WTC11 (cell line): ENCODE data around the gene GLB1L3. TPM values are rescaled to one million over a fixed set of nuclear protein-coding genes. Genes with fewer than 3 reads are reported as not detected.

Experiments used
- ATAC-seq: fragments of 200-7000 bp; cut with Tn5 transposase; 2 replicates; pipeline ENCODE4 v1.10.0; 2021; ENCODE audit warnings: mild to moderate bottlenecking, moderate library complexity
- CTCF ChIA-PET: fragments of 300-600 bp; sonication (Branson Sonifier 250); formaldehyde crosslinking; loops from one replicate; lab custom pipeline; 2021; ENCODE audit warnings: antibody characterized with exemption; lab: Charles Lee
- POLR2A ChIA-PET: fragments of 350-600 bp; sonication (Branson Sonifier 250); formaldehyde crosslinking; loops from one replicate; lab custom pipeline; 2021; ENCODE audit warnings: antibody characterized with exemption; lab: Charles Lee
- DNase-seq: peaks from one replicate; pipeline ENCODE4 v3.0.0; 2021; ENCODE audit warnings: low spot score
- H3K27ac Mint-ChIP-seq: 2 replicates; pipeline ENCODE4 v1.8.0; 2021; ENCODE audit warnings: mixed read lengths
- H3K27me3 Mint-ChIP-seq: 2 replicates; pipeline ENCODE4 v1.8.0; 2021; ENCODE audit warnings: low read depth, mild to moderate bottlenecking, moderate library complexity, mixed read lengths
- H3K36me3 Mint-ChIP-seq: 2 replicates; pipeline ENCODE4 v1.8.0; 2021; ENCODE audit warnings: mixed read lengths
- H3K4me1 Mint-ChIP-seq: 2 replicates; pipeline ENCODE4 v1.8.0; 2022; ENCODE audit warnings: mixed read lengths
- H3K4me3 Mint-ChIP-seq: 2 replicates; pipeline ENCODE4 v1.8.0; 2021; ENCODE audit warnings: mild to moderate bottlenecking, moderate library complexity, mixed read lengths
- H3K9me3 Mint-ChIP-seq: 2 replicates; pipeline ENCODE4 v1.8.0; 2021; ENCODE audit warnings: mixed read lengths
- CREB1 ChIP-seq: sonication (generic); formaldehyde crosslinking; IDR thresholded peaks from 2 replicates; pipeline ENCODE4 v1.8.0; 2023; ENCODE audit warnings: mild to moderate bottlenecking, missing genetic modification reagents
- FOXJ3 ChIP-seq: sonication (generic); formaldehyde crosslinking; IDR thresholded peaks from 2 replicates; pipeline ENCODE4 v1.9.0; 2021; ENCODE audit warnings: missing genetic modification reagents, mild to moderate bottlenecking, borderline replicate concordance
- GABPB1 ChIP-seq: sonication (generic); formaldehyde crosslinking; IDR thresholded peaks from 2 replicates; pipeline ENCODE4 v1.8.1; 2023; ENCODE audit warnings: mild to moderate bottlenecking, missing genetic modification reagents
- GTF2I ChIP-seq: fragments of 250-450 bp; sonication (Bioruptor Pico); conservative IDR thresholded peaks from 2 replicates; pipeline ENCODE4 v1.4.0; 2021; ENCODE audit warnings: mild to moderate bottlenecking
- JUN ChIP-seq: sonication (generic); formaldehyde crosslinking; IDR thresholded peaks from 2 replicates; pipeline ENCODE4 v1.8.0; 2023; ENCODE audit warnings: mild to moderate bottlenecking, missing genetic modification reagents
- KAT7 ChIP-seq: sonication (generic); formaldehyde crosslinking; IDR thresholded peaks from 2 replicates; pipeline ENCODE4 v1.8.1; 2023; ENCODE audit warnings: missing genetic modification reagents, mild to moderate bottlenecking, borderline replicate concordance
- NFATC4 ChIP-seq: fragments of 250-450 bp; sonication (Bioruptor Pico); IDR thresholded peaks from 2 replicates; pipeline ENCODE4 v1.9.0; 2021; ENCODE audit warnings: mild to moderate bottlenecking
- SMAD3 ChIP-seq: sonication (generic); formaldehyde crosslinking; IDR thresholded peaks from 2 replicates; pipeline ENCODE4 v1.8.0; 2022; ENCODE audit warnings: missing genetic modification reagents, mild to moderate bottlenecking, borderline replicate concordance
- SMAD4 ChIP-seq: sonication (generic); formaldehyde crosslinking; IDR thresholded peaks from 2 replicates; pipeline ENCODE4 v1.8.0; 2022; ENCODE audit warnings: mild to moderate bottlenecking, missing genetic modification reagents
- SP1 ChIP-seq: sonication (generic); formaldehyde crosslinking; conservative IDR thresholded peaks from 2 replicates; pipeline ENCODE4 v1.8.1; 2022; ENCODE audit warnings: missing genetic modification reagents
- TCF7 ChIP-seq: sonication (generic); formaldehyde crosslinking; IDR thresholded peaks from 2 replicates; pipeline ENCODE4 v1.8.0; 2022; ENCODE audit warnings: mild to moderate bottlenecking, low read depth, missing genetic modification reagents, moderate library complexity
- ZNF121 ChIP-seq: sonication (generic); formaldehyde crosslinking; IDR thresholded peaks from 2 replicates; pipeline ENCODE4 v1.8.0; 2023; ENCODE audit warnings: missing genetic modification reagents
- ZNF138 ChIP-seq: sonication (generic); formaldehyde crosslinking; conservative IDR thresholded peaks from 2 replicates; pipeline ENCODE4 v1.8.1; 2022; ENCODE audit warnings: mild to moderate bottlenecking, moderate library complexity, missing genetic modification reagents
- ZNF263 ChIP-seq: sonication (generic); formaldehyde crosslinking; IDR thresholded peaks from 2 replicates; pipeline ENCODE4 v1.8.1; 2022; ENCODE audit warnings: low read depth, mild to moderate bottlenecking, moderate library complexity, missing genetic modification reagents
- total RNA-seq: library from RNA; stranded (reverse); gene quantifications from 3 replicates; pipeline ENCODE4 v1.2.3, GENCODE V29; 2021
- TF ChIP-seq, protein P1 (sequence below): sonication (generic); formaldehyde crosslinking; IDR thresholded peaks from 2 replicates; pipeline ENCODE4 v1.8.1; 2023; ENCODE audit warnings: mild to moderate bottlenecking, missing genetic modification reagents
- TF ChIP-seq, protein P2 (sequence below): sonication (generic); formaldehyde crosslinking; IDR thresholded peaks from 2 replicates; pipeline ENCODE4 v1.8.0; 2023; ENCODE audit warnings: mild to moderate bottlenecking, missing genetic modification reagents
- TF ChIP-seq, protein P3 (sequence below): fragments of 250-450 bp; sonication (Bioruptor Pico); IDR thresholded peaks from 2 replicates; pipeline ENCODE4 v2.1.2; 2022; ENCODE audit warnings: mild to moderate bottlenecking, moderate library complexity
- TF ChIP-seq, protein P4 (sequence below): fragments of 250-450 bp; sonication (Bioruptor Pico); IDR thresholded peaks from 2 replicates; pipeline ENCODE4 v1.9.0; 2021; ENCODE audit warnings: mild to moderate bottlenecking
- TF ChIP-seq, protein P5 (sequence below): sonication (generic); formaldehyde crosslinking; IDR thresholded peaks from 2 replicates; pipeline ENCODE4 v1.8.1; 2023; ENCODE audit warnings: mild to moderate bottlenecking, missing genetic modification reagents

Gene GLB1L3
- total RNA-seq, 1 experiment from 2014 or later: 50.2 TPM

DNA sequence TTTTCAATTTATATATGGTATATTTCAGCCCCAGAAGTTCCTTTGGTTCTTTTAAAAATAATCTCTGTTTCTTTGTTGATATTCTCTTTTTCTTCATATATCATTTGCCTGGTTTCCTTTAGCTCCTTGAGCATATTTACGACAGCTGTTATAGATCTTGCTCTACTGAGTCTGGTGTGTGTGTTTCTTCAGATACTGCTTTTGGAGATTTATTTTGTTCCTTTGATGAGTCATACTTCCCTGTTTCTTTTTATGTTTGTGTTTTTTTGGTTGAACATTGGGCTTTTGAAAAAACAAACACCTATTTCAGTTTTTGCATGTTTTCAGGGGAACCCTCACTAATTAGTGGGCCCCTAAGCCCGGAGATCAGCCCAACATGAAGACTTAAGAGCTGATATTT, 79.0 kb downstream of the GLB1L3 start:
- TF ChIP-seq KAT7 (CRISPR knock-in tag) (no peak), GABPB1 (CRISPR knock-in tag) (no peak), NFATC4 (no peak), ZNF263 (CRISPR knock-in tag) (no peak), ZNF121 (CRISPR knock-in tag) (no peak), GTF2I (CRISPR knock-in tag) (no peak), CREB1 (no peak), FOXJ3 (CRISPR knock-in tag) (no peak), TCF7 (no peak), SMAD4 (CRISPR knock-in tag) (no peak), SMAD3 (CRISPR knock-in tag) (no peak), JUN (CRISPR knock-in tag) (no peak), SP1 (CRISPR knock-in tag) (no peak), ZNF138 (CRISPR knock-in tag) (no peak)
- TF ChIP-seq, protein P1, sequence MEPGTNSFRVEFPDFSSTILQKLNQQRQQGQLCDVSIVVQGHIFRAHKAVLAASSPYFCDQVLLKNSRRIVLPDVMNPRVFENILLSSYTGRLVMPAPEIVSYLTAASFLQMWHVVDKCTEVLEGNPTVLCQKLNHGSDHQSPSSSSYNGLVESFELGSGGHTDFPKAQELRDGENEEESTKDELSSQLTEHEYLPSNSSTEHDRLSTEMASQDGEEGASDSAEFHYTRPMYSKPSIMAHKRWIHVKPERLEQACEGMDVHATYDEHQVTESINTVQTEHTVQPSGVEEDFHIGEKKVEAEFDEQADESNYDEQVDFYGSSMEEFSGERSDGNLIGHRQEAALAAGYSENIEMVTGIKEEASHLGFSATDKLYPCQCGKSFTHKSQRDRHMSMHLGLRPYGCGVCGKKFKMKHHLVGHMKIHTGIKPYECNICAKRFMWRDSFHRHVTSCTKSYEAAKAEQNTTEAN (CRISPR knock-in tag): no peak
- TF ChIP-seq, protein P2, sequence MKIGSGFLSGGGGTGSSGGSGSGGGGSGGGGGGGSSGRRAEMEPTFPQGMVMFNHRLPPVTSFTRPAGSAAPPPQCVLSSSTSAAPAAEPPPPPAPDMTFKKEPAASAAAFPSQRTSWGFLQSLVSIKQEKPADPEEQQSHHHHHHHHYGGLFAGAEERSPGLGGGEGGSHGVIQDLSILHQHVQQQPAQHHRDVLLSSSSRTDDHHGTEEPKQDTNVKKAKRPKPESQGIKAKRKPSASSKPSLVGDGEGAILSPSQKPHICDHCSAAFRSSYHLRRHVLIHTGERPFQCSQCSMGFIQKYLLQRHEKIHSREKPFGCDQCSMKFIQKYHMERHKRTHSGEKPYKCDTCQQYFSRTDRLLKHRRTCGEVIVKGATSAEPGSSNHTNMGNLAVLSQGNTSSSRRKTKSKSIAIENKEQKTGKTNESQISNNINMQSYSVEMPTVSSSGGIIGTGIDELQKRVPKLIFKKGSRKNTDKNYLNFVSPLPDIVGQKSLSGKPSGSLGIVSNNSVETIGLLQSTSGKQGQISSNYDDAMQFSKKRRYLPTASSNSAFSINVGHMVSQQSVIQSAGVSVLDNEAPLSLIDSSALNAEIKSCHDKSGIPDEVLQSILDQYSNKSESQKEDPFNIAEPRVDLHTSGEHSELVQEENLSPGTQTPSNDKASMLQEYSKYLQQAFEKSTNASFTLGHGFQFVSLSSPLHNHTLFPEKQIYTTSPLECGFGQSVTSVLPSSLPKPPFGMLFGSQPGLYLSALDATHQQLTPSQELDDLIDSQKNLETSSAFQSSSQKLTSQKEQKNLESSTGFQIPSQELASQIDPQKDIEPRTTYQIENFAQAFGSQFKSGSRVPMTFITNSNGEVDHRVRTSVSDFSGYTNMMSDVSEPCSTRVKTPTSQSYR: no peak
- TF ChIP-seq, protein P3, sequence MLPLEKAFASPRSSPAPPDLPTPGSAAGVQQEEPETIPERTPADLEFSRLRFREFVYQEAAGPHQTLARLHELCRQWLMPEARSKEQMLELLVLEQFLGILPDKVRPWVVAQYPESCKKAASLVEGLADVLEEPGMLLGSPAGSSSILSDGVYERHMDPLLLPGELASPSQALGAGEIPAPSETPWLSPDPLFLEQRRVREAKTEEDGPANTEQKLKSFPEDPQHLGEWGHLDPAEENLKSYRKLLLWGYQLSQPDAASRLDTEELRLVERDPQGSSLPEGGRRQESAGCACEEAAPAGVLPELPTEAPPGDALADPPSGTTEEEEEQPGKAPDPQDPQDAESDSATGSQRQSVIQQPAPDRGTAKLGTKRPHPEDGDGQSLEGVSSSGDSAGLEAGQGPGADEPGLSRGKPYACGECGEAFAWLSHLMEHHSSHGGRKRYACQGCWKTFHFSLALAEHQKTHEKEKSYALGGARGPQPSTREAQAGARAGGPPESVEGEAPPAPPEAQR (CRISPR knock-in tag): no peak
- TF ChIP-seq, protein P4, sequence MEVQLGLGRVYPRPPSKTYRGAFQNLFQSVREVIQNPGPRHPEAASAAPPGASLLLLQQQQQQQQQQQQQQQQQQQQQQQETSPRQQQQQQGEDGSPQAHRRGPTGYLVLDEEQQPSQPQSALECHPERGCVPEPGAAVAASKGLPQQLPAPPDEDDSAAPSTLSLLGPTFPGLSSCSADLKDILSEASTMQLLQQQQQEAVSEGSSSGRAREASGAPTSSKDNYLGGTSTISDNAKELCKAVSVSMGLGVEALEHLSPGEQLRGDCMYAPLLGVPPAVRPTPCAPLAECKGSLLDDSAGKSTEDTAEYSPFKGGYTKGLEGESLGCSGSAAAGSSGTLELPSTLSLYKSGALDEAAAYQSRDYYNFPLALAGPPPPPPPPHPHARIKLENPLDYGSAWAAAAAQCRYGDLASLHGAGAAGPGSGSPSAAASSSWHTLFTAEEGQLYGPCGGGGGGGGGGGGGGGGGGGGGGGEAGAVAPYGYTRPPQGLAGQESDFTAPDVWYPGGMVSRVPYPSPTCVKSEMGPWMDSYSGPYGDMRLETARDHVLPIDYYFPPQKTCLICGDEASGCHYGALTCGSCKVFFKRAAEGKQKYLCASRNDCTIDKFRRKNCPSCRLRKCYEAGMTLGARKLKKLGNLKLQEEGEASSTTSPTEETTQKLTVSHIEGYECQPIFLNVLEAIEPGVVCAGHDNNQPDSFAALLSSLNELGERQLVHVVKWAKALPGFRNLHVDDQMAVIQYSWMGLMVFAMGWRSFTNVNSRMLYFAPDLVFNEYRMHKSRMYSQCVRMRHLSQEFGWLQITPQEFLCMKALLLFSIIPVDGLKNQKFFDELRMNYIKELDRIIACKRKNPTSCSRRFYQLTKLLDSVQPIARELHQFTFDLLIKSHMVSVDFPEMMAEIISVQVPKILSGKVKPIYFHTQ (CRISPR knock-in tag): no peak
- TF ChIP-seq, protein P5, sequence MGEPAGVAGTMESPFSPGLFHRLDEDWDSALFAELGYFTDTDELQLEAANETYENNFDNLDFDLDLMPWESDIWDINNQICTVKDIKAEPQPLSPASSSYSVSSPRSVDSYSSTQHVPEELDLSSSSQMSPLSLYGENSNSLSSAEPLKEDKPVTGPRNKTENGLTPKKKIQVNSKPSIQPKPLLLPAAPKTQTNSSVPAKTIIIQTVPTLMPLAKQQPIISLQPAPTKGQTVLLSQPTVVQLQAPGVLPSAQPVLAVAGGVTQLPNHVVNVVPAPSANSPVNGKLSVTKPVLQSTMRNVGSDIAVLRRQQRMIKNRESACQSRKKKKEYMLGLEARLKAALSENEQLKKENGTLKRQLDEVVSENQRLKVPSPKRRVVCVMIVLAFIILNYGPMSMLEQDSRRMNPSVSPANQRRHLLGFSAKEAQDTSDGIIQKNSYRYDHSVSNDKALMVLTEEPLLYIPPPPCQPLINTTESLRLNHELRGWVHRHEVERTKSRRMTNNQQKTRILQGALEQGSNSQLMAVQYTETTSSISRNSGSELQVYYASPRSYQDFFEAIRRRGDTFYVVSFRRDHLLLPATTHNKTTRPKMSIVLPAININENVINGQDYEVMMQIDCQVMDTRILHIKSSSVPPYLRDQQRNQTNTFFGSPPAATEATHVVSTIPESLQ (CRISPR knock-in tag): no peak
- DNase-seq (no peak), ATAC-seq (no peak)
- no peak overlapping the region for H3K4me3 Mint-ChIP-seq
- H3K27me3 Mint-ChIP-seq: peaks cover 14% of the 10 kb centered on the region
- ChIA-PET POLR2A (interaction anchor here (0.5 kb wide), 1 partner anchor 124 kb away, joined by 3 read pairs; no protein-coding TSS in a partner anchor), CTCF (no interaction called here)
- no peak overlapping the region for H3K27ac Mint-ChIP-seq
- peaks cover 16% of the 10 kb centered on the region for H3K9me3 Mint-ChIP-seq
- no peaks in the 10 kb centered on the region; the same call in 1 of the 2 replicates for H3K36me3 Mint-ChIP-seq
- peaks cover 11% of the 10 kb centered on the region for H3K4me1 Mint-ChIP-seq
